ENCODE data around the gene NT5DC1. TPM values are rescaled to one million over a fixed set of nuclear protein-coding genes. Genes with fewer than 3 reads are reported as not detected.

The NT5DC1 gene
- polyA plus RNA-seq, 2 of the 4 experiments (the other 2 are of a cell fraction) = 26.9 to 31.5 TPM

DNA sequence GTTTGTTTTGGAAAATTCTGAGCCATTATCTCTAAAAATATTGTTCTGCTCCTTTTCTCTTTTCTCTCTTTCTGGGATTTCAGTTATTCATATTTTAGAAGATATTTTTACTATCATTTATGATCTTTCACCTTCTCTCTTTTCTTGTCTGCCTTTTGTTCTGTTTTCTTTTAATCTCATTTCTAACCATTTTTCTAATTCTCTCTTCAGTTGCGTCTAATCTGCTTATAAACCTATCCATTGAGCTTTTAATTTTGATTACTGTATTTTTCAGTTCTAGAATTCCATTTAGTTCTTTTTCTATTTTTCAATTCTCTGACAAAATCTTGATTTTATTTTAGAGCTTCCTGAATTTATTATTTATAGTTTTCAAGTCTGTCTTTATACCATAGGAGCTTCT lies 67.5 kb downstream of the NT5DC1 start:
- 93% methylated on average over 1 of the region's 1 CpG for WGBS (ENCODE audit: missing lambda C conversion rate)
- TF ChIP-seq FOSL2 (IDR thresholded peaks at IDR 0.05) (no peak), FOSL2 (CRISPR knock-in tag; IDR thresholded peaks at IDR 0.05) (no peak), POLR2A (IDR thresholded peaks at IDR 0.05; ENCODE audit: low read length) (no peak), GATA3 (IDR thresholded peaks at IDR 0.05; ENCODE audit: borderline replicate concordance) (no peak), HDAC2 (IDR thresholded peaks at IDR 0.05) (no peak), ZFP36 (IDR thresholded peaks at IDR 0.05; ENCODE audit: borderline replicate concordance, partially characterized antibody) (no peak), MAZ (IDR thresholded peaks at IDR 0.05; ENCODE audit: borderline replicate concordance, low read depth, low read length) (no peak), HOXA7 (CRISPR knock-in tag; IDR thresholded peaks at IDR 0.05) (no peak), TFCP2L1 (CRISPR knock-in tag; IDR thresholded peaks at IDR 0.05) (no peak), RCOR1 (IDR thresholded peaks at IDR 0.05; ENCODE audit: low read depth, low read length) (no peak), RAD21 (conservative IDR thresholded peaks at IDR 0.05 in 1 of 2, IDR thresholded peaks at IDR 0.05 in 1 of 2) (no peak), CHD4 (IDR thresholded peaks at IDR 0.05; ENCODE audit: borderline replicate concordance) (no peak), EHF (CRISPR knock-in tag; IDR thresholded peaks at IDR 0.05) (no peak), MYC (IDR thresholded peaks at IDR 0.05; ENCODE audit: borderline replicate concordance, low read length) (no peak), MAFK (IDR thresholded peaks at IDR 0.05; ENCODE audit: partially characterized antibody) (no peak), HOXB5 (CRISPR knock-in tag; IDR thresholded peaks at IDR 0.05) (no peak)
- TF ChIP-seq, protein P1, sequence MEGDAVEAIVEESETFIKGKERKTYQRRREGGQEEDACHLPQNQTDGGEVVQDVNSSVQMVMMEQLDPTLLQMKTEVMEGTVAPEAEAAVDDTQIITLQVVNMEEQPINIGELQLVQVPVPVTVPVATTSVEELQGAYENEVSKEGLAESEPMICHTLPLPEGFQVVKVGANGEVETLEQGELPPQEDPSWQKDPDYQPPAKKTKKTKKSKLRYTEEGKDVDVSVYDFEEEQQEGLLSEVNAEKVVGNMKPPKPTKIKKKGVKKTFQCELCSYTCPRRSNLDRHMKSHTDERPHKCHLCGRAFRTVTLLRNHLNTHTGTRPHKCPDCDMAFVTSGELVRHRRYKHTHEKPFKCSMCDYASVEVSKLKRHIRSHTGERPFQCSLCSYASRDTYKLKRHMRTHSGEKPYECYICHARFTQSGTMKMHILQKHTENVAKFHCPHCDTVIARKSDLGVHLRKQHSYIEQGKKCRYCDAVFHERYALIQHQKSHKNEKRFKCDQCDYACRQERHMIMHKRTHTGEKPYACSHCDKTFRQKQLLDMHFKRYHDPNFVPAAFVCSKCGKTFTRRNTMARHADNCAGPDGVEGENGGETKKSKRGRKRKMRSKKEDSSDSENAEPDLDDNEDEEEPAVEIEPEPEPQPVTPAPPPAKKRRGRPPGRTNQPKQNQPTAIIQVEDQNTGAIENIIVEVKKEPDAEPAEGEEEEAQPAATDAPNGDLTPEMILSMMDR (IDR thresholded peaks at IDR 0.05) = no peak
- TF ChIP-seq, protein P2, sequence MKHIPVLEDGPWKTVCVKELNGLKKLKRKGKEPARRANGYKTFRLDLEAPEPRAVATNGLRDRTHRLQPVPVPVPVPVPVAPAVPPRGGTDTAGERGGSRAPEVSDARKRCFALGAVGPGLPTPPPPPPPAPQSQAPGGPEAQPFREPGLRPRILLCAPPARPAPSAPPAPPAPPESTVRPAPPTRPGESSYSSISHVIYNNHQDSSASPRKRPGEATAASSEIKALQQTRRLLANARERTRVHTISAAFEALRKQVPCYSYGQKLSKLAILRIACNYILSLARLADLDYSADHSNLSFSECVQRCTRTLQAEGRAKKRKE (CRISPR knock-in tag; IDR thresholded peaks at IDR 0.05; ENCODE audit: low read depth) = no peak
- ChIA-PET POLR2A (no interaction called here), CTCF (no interaction called here)
- H3K4me2 ChIP-seq = no peak overlapping the region
- no peaks in the 10 kb centered on the region for H3K9me3 ChIP-seq
- DNase-seq (ENCODE audit: low read depth in 1 of 2, low spot score in 1 of 2) (no peak), ATAC-seq (no peak), FAIRE-seq (no peak)
- H3K4me1 ChIP-seq = no peaks in the 10 kb centered on the region
- H3K27ac ChIP-seq = no peak overlapping the region
- H3K4me3 ChIP-seq = no peak overlapping the region

DNA sequence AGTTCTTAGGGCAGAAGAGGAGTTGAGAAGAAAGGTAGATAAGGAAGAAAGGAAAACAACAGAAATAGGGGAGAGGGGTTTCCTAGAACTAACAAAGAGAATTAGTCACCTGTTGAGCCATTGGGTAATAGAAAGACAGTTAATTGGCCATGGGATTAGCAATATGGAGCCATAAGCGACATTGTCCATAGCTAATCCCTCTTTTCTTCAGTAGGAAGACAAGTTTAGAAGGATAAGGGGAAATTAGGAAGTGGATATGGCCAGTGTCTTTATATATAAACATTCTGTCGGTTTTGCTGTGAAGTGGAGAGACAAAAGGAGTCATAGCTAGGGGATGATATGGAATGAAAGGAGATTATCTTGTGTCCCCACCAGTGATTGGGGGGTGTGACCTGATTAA lies 69.2 kb downstream of the NT5DC1 start:
- H3K4me3 ChIP-seq = no peak overlapping the region
- ATAC-seq (no peak), DNase-seq (ENCODE audit: low read depth in 1 of 2, low spot score in 1 of 2) (no peak), FAIRE-seq (no peak)
- H3K4me1 ChIP-seq = no peaks in the 10 kb centered on the region
- no peaks in the 10 kb centered on the region for H3K9me3 ChIP-seq
- POLR2A ChIA-PET = no interaction called here
- no peak overlapping the region for H3K27ac ChIP-seq
- CTCF ChIA-PET = no interaction called here
- TF ChIP-seq PHF8 (IDR thresholded peaks at IDR 0.05; ENCODE audit: borderline replicate concordance, low read depth) (no peak), FOSL2 (IDR thresholded peaks at IDR 0.05) (no peak), FOSL2 (CRISPR knock-in tag; IDR thresholded peaks at IDR 0.05) (no peak), FOSB (CRISPR knock-in tag; IDR thresholded peaks at IDR 0.05) (no peak), MAZ (IDR thresholded peaks at IDR 0.05; ENCODE audit: borderline replicate concordance, low read depth, low read length) (no peak)
- no peak overlapping the region for H3K4me2 ChIP-seq
- 89% methylated on average over 2 of the region's 2 CpGs for WGBS (ENCODE audit: missing lambda C conversion rate)

DNA sequence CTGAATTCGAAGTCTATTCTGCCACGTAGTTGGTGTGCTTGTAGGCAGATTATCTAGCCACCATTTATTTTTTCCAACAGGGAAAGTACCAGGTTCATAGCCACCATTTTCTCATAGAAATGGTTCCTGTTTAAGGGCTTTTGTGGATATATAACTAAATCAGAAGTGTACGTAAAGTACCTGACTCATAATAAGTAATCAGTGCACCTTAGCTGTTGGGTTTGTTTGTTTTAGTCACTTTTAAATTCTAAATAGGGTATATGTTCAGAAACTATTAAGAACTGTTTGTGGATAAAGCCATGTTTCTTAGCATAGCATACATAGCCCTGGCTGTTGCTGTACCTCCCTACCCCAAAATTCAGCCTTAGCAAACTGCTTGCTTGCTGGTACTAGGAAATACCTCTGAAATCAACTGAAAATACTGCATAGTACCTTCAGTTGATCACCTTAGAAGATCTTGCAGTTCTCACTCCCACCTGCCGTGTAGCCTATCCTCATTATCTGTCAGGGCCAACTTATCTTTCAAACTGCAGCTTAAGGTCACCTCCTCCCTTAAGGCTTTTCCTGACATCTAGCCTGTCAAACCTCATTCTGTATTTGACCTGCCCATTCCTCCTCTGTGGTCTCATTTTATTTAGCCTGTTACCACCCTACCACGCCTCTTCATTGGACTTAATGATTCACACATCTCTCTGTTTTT lies 69.9 kb downstream of the NT5DC1 start:
- FAIRE-seq (no peak), DNase-seq (ENCODE audit: low read depth in 1 of 2, low spot score in 1 of 2) (no peak), ATAC-seq (no peak)
- POLR2A ChIA-PET = no interaction called here
- CTCF ChIA-PET = no interaction called here
- Histone ChIP-seq H3K9me3 (peaks cover 6% of the 10 kb centered on the region; the same call in 2 of the 3 replicates), H3K4me2 (no peak overlapping the region), H3K27ac (no peak overlapping the region), H3K4me3 (no peak overlapping the region), H3K4me1 (no peaks in the 10 kb centered on the region)
- 92% methylated on average over 5 of the region's 5 CpGs for WGBS (ENCODE audit: missing lambda C conversion rate)
- no peak for TF ChIP-seq KDM5A (IDR thresholded peaks at IDR 0.05)
- no peak for TF ChIP-seq NFE2L2 (conservative IDR thresholded peaks at IDR 0.05; ENCODE audit: low read length)
- TF ChIP-seq POLR2AphosphoS2 (conservative IDR thresholded peaks at IDR 0.05; ENCODE audit: low read length) = no peak
- TF ChIP-seq HOXB13 (CRISPR knock-in tag; IDR thresholded peaks at IDR 0.05; ENCODE audit: low read depth) = no peak
- TF ChIP-seq, protein P3, sequence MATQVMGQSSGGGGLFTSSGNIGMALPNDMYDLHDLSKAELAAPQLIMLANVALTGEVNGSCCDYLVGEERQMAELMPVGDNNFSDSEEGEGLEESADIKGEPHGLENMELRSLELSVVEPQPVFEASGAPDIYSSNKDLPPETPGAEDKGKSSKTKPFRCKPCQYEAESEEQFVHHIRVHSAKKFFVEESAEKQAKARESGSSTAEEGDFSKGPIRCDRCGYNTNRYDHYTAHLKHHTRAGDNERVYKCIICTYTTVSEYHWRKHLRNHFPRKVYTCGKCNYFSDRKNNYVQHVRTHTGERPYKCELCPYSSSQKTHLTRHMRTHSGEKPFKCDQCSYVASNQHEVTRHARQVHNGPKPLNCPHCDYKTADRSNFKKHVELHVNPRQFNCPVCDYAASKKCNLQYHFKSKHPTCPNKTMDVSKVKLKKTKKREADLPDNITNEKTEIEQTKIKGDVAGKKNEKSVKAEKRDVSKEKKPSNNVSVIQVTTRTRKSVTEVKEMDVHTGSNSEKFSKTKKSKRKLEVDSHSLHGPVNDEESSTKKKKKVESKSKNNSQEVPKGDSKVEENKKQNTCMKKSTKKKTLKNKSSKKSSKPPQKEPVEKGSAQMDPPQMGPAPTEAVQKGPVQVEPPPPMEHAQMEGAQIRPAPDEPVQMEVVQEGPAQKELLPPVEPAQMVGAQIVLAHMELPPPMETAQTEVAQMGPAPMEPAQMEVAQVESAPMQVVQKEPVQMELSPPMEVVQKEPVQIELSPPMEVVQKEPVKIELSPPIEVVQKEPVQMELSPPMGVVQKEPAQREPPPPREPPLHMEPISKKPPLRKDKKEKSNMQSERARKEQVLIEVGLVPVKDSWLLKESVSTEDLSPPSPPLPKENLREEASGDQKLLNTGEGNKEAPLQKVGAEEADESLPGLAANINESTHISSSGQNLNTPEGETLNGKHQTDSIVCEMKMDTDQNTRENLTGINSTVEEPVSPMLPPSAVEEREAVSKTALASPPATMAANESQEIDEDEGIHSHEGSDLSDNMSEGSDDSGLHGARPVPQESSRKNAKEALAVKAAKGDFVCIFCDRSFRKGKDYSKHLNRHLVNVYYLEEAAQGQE (IDR thresholded peaks at IDR 0.05) = no peak

Data from A549 (cell line).